Parathyroid adenoma (tissue), 2 donors: ENCODE data around the gene PRDM15.

Source experiments
- H2AFZ ChIP-seq: fragments of 300-600 bp; sonication (generic); one replicate; pipeline ENCODE4 v1.7.0; 2017; ENCODE audit warnings: antibody characterized with exemption, mild to moderate bottlenecking
- H3K27ac ChIP-seq: fragments of 300-600 bp; sonication (generic); one replicate; pipeline ENCODE4 v1.7.0; 2017
- H3K27me3 ChIP-seq: fragments of 300-600 bp; sonication (generic); one replicate; pipeline ENCODE4 v1.7.0; 2017; ENCODE audit warnings: low read length; ENCODE audit not compliant: control insufficient read depth, insufficient read depth
- H3K36me3 ChIP-seq: fragments of 300-600 bp; sonication (generic); one replicate; pipeline ENCODE4 v1.7.0; 2017; ENCODE audit warnings: low read length; ENCODE audit not compliant: control insufficient read depth, insufficient read depth
- H3K4me1 ChIP-seq: fragments of 300-600 bp; sonication (generic); one replicate; pipeline ENCODE4 v1.7.0; 2017; ENCODE audit warnings: control low read depth
- H3K4me2 ChIP-seq: fragments of 300-600 bp; sonication (generic); one replicate; pipeline ENCODE4 v1.7.0; 2017; ENCODE audit warnings: low read length
- H3K4me3 ChIP-seq: fragments of 300-600 bp; sonication (generic); one replicate; pipeline ENCODE4 v1.7.0; 2017; ENCODE audit warnings: low read depth, low read length
- H3K79me2 ChIP-seq: fragments of 300-600 bp; sonication (generic); one replicate; pipeline ENCODE4 v1.7.0; 2017; ENCODE audit warnings: control low read depth
- H3K9ac ChIP-seq: fragments of 300-600 bp; sonication (generic); one replicate; pipeline ENCODE4 v1.7.0; 2017; ENCODE audit warnings: mild to moderate bottlenecking
- H3K9me3 ChIP-seq: fragments of 300-600 bp; sonication (generic); one replicate; pipeline ENCODE4 v1.7.0; 2017; ENCODE audit warnings: low read length; ENCODE audit not compliant: control insufficient read depth
- CTCF ChIP-seq: fragments of 300-600 bp; sonication (generic); IDR thresholded peaks from one replicate; pipeline ENCODE4 v1.7.0; 2017; ENCODE audit warnings: antibody characterized with exemption, mild to moderate bottlenecking
- donor health status: primary hyperparathyroidism.

PRDM15 gene

GRCh38 chr21:41871293-41872030, 7.7 kb downstream of the PRDM15 start:
- no peak for TF ChIP-seq CTCF
- no peaks in the 10 kb centered on the region for H3K79me2 ChIP-seq
- no peaks in the 10 kb centered on the region for H3K36me3 ChIP-seq
- H3K4me2 ChIP-seq, result no peak overlapping the region
- no peaks in the 10 kb centered on the region for H3K27me3 ChIP-seq
- H2AFZ ChIP-seq, result no peak overlapping the region
- H3K9ac ChIP-seq, result no peak overlapping the region
- H3K27ac ChIP-seq, result no peak overlapping the region
- no peaks in the 10 kb centered on the region for H3K9me3 ChIP-seq
- H3K4me3 ChIP-seq, result no peak overlapping the region
- H3K4me1 ChIP-seq, result no peaks in the 10 kb centered on the region

- H2AFZ ChIP-seq, result no peak overlapping the region
- H3K36me3 ChIP-seq, result no peaks in the 10 kb centered on the region
- H3K4me1 ChIP-seq, result no peaks in the 10 kb centered on the region
- no peaks in the 10 kb centered on the region for H3K79me2 ChIP-seq
- TF ChIP-seq CTCF, result no peak
- no peak overlapping the region for H3K4me3 ChIP-seq
- H3K27me3 ChIP-seq, result no peaks in the 10 kb centered on the region
- no peak overlapping the region for H3K9ac ChIP-seq
- H3K9me3 ChIP-seq, result no peaks in the 10 kb centered on the region
- no peak overlapping the region for H3K27ac ChIP-seq
- no peak overlapping the region for H3K4me2 ChIP-seq
Measured at GRCh38 chr21:41869771-41870170, 9.4 kb downstream of the PRDM15 start.

GRCh38 chr21:41868062-41868710, 11.0 kb downstream of the PRDM15 start:
- Histone ChIP-seq H2AFZ (no peak overlapping the region), H3K4me3 (no peak overlapping the region), H3K9ac (no peak overlapping the region), H3K4me2 (no peak overlapping the region), H3K36me3 (no peaks in the 10 kb centered on the region), H3K79me2 (no peaks in the 10 kb centered on the region), H3K9me3 (no peaks in the 10 kb centered on the region), H3K27me3 (no peaks in the 10 kb centered on the region), H3K4me1 (no peaks in the 10 kb centered on the region), H3K27ac (no peak overlapping the region)
- TF ChIP-seq CTCF, result no peak

GRCh38 chr21:41867313-41867712, 11.8 kb downstream of the PRDM15 start:
- Histone ChIP-seq H3K9me3 (no peaks in the 10 kb centered on the region), H2AFZ (no peak overlapping the region), H3K9ac (no peak overlapping the region), H3K27ac (no peak overlapping the region), H3K36me3 (no peaks in the 10 kb centered on the region), H3K79me2 (no peaks in the 10 kb centered on the region), H3K4me2 (no peak overlapping the region), H3K4me1 (no peaks in the 10 kb centered on the region), H3K4me3 (no peak overlapping the region), H3K27me3 (no peaks in the 10 kb centered on the region)
- no peak for TF ChIP-seq CTCF
